Activated T-cell treated with anti-CD3 and anti-CD28 coated beads for 24 hours (primary cell): ENCODE measurements around the gene CXCR6.

Source experiments
- DNase-seq: peaks from one replicate; pipeline ENCODE4 v3.0.0-alpha.2; 2020; ENCODE audit warnings: low read depth

The CXCR6 gene

DNA sequence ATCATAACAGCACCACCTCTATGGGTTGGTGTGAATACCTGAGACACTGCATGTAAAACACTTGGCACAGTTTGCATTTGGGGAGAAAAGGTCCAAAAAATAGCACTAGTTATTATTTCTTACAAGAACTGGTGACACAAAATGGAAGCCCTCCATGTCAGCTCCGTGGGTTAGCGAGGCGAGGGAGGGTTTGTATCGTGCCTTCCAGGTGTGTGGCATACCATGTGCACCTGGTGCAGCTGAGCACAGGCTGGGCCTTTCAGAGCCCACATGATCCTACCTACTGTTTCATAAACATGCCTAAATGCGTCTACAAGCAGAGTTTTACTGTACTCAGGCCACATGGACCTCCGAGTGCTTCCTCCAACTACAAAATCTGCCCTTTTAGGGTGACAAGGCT, 5.6 kb downstream of the CXCR6 start:
- DNase-seq: no peak

DNA sequence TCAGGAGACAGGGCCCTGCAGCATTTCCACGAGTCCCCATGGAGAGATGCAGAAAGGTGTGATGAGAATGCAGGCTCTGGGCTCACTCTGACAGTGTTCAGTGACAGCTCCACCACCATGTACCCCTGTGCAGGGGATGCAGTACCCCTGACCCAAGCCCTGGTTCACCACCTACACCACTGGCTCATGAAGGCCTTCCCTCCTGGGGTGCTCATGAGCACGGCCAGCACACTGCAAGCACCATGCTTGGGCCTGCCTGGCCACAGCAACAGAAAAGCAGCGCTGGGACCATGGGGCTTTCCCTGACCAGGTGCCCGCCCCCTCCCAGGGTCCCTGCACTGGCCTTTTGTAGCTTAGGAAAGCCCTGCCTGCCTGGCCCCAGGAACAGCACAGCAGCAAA, 6.2 kb downstream of the CXCR6 start:
- DNase-seq: no peak

DNA sequence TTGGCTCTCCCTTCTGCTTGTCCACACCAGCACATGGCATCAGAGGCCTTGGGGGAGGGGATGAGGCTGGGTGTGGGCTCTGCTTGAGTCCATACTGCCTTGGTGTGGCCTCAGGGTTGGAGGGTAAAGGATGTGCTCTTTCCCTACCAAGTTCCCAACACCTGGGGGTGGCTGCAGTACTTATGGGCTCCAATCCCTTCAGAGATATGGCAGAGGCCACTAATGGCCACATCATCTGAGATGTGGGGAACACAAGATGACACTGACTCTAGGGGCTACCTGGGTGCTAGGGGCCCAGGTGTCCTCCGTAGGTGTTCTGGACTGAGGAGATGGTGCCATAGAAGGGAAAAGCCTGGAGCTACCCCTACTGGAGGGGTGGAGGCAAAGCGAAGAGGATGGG, 6.9 kb downstream of the CXCR6 start:
- DNase-seq: no peak

DNA sequence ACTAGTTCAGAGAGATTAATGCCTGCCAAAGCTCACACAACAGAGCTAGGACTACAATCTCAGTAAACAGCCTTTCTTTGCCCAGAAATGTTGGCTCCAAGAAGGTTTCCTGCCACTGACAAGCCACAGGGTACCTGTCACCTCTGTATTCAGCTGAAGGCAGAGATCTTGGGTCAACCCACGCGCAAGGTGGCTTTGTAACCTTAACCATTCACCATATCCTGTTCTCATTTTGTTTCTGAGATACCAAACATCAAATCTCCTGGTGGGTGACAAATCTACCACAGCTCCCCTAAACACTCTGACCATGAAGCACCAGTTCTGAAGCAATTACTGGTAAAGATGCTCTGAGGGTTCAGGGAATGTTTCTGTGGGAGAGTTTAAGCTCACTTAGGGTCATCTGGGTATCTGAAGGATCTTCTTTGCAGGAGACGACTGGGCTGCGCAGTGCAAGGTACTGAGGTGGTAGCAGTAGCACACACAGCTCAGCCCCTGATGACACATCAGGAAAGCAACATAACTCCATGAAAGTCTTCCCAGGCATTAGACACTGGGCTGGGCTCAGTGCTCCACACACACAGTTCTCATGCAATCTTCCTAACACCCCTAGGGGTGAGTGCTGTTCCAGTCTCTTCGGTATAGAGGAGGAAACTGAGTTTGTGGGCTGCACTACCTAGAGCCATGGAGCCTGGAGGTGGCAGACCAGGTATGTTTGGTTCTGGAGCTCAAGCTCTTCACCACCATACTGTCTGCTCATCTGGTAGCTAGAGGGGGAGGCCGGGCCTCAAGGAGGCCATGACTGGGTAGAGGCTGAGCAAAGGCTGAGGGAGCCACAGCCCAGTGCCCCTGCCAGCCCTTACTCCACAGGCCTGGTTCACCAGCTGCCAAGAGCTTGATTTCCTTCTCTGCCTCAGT, 7.7 kb downstream of the CXCR6 start:
- no peak for DNase-seq

DNA sequence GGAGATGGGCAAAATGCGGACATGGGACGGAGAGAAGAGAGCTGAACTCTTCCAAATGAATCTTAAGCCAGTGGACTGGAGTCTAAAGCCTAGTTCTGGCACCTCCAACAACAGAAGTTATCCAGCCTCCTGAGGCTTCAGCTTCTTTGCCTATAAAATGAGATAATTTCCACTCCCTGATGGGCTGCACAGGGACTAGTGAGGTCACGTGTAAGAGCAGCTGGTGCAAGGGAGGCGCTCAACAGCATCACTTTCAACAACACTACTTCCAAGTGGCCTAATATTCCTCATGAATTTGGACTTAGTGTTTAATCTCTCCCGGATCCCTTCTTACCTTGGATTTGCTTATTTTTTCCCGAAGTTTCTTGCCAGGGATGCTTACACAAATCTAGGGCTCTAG, 8.7 kb downstream of the CXCR6 start:
- no peak for DNase-seq

DNA sequence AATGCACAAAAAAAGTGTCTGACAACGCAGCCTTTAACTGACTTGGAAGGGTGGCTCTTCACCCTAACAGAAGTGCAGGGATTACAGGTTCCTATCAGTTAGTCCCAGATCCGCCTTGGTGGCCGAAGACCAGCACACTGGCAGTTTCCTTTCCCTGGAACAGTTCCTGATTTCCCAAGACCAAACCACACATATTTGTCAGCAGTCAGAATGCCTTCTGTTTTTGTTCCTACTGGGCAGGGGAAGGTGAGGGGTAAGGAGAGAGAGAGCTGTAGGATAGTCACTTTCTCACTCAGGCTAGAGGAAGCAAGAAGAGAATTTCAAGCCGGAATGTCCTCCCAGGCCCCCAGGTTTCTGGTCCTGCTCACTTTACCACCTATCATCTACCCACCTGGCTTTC, 9.2 kb downstream of the CXCR6 start:
- no peak for DNase-seq

DNA sequence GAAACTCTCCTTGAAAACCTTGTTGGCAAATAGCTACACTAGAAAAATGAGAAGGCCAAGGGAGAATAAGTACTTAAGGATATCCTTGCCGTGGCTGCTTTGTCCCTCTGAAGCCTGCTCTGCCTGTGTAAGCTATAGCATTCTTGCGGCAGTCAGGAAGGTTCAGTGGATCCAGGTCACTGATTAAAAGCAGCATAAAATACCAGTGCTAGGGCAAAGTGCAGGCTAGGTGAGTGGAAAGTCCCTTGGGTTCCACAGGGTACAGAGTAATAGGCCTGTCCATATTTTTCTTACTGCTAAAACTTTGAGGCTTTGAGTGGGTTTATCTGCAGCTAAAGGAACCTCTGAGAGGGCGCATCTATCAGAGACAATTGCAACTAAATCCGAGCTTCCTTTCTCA, 10.3 kb downstream of the CXCR6 start:
- no peak for DNase-seq

DNA sequence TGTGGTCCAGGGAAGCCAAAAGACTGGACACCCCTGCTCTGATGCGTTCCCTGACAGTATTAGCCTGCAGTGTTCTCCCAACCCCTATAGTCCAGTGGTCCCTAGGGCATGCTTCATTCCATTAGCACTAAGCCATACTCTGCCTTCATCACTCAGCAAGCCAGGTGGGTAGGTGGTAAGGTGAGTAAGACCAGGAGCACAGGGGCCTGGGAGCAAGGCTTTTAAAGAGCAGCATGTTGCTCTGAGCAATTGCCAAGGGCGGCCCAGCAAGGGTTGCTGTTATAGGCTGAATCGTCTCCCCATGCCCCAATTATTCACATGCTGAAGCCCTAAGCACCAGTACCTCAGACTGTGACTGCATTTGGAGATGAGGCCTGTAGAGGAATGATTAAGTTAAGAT, 11.0 kb downstream of the CXCR6 start:
- DNase-seq: no peak

DNA sequence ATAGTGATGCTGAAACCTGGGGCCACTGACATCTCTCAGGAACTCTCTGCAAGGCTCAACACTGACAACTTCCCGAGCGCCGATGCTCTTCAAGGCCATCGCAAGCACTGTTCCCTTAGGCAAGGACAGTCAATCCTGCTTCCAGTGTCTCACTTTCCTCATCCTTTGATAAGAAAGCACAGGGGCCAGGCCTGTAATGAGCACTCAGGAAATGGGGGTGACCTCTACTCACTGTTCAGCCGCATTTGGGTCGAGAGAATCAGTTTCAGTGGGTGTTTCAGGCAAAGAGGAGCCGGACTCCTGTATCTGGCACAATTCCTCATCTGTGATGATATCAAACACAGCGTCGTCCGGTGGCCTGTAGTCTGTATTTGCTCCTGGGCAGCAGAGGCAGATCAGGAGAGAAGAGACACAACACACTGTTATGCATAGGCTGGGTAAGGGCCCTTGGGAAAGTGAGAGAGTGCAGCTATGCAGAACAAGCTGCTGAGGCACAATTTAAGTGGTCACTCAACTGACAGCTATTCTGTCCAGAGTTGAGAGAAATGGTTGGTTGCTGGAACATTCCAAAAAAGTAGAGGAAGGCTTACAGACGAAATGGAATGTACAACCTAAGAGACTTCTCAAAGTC, 11.9 kb downstream of the CXCR6 start:
- DNase-seq: no peak

DNA sequence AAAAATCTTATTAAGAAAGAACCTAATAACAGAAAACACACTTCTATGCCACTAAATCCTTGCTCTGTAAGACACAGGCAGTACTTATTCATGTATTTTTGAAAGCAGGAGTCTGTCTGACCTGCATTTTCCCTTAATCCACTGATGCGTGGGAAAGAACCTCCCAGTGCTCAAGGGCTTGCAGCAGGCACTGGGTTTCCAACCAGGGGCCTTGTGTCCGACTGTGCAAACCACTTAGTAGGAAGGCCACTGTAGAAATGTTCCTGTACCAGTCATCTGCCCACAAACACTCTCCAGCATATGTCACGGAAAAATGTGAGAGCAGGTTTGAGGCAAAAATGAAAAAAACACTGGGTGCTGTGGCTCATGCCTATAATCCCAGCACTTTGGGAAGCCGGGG, 12.4 kb downstream of the CXCR6 start:
- no peak for DNase-seq

DNA sequence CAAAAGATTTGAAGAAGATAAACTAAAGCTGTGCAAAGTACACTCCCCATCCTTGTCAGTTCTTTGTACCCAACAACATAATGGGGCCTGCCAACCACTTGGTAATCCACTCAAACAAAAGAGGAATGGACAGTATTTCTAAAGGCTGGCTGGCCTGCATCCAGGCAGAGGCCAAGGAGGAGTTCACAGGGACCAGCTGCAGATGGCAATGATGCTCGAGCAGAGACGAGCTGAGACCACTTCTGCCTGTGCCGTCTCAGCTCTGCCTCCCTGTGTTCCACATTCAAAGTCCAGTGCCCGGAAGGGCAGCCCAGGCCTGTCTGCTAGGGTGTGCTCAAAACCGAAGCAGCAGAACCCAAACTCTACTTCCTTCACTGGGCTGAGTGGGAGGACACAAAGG, 14.3 kb downstream of the CXCR6 start:
- DNase-seq: no peak

DNA sequence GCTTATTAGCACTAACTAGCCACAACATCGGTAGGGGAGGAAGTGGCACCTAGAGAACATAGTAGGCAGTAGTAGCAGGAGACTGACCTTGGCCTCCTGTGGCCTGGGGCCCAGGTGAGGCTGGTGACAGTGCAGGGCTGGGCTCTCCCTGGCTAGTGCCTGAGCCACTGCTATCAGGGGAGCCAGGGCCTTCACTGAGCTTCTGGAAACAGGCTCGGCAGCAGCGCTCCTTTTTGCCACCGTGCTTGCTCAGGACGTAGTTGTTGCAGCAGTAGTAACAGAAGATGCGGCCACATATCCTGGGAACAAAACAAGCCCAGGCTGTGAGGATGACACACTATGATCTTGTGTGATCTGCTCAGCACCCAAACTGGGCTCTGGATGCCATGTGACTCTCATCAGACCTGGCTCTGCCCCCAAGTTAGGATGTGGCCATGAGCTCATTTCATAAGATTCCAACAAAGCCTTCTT, 15.1 kb downstream of the CXCR6 start:
- DNase-seq: no peak

DNA sequence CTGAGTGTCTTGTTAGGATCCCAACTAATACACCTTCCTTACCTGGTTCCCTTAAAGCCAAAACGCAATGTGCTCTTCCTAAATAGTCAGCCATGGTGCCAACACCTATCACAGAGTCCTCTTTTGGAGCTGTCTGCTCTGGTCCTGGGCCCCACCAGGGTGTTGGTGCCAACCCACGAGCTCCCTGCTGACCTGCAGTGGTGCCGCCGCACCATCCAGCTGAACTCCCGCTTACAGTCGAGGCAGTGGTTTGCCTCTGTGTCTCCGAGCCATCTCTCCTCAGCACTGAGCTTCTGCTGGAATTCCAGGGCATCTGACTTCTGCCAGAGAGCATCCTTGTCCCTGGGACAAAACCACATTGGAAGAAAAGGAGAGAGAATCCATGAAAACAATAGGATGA, 15.9 kb downstream of the CXCR6 start:
- no peak for DNase-seq

DNA sequence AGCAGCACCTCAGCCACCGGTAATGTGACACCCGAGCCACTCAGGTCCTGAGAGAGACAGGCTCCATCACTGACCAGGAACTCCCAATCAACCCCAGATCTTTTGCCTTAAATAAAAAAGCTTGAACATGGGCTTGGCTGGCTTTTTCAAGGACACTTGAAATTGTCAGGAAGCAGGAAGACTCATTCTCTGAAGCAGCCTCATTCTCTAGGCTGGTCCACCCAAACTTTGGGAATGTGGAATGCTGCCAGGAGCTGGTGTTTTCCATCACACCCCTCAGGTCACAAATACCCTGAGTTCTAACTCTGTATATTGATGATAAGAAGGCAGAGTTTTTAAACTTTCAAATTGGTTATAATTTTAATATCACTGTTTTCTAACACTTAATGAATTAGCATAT, 17.0 kb downstream of the CXCR6 start:
- DNase-seq: no peak

DNA sequence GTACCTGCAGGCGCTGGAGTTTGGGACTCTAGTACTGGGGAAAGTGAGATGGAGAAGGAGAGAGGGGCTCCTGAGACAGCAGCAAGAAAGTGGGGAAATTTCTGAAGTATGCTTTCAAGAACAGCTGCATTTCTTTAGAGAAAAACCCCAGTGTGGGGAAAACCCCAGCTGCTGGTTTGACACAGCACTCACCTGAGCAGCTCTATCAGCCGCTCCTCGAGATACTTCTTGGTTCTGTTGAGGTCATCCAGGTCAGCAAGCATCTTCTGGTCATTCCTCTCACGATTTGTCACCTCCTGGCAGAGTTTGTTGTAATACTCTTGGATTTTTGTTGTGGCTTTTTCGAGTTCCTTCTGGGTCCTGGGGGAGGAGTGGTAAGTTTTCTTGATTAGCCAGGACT, 18.8 kb downstream of the CXCR6 start:
- DNase-seq: no peak

DNA sequence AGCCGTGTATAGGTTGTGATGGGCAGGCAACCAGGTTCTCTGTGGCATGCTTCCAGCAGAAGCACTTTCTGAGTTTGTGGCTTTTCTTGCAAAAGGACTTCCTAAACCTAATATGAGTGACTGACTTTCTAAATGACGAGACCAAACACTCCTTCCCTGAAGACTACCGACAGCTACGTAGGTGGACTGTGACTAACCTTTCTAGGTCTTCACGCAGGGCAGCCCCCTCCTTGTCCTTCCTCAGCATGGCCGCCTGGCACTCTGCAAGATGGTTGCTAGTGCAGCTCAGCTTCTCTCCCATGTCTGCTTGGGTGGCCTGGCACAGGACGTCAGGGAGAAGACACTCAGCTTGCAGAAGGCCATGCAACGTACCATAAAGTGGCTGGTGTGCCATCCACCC, 20.9 kb downstream of the CXCR6 start:
- no peak for DNase-seq

DNA sequence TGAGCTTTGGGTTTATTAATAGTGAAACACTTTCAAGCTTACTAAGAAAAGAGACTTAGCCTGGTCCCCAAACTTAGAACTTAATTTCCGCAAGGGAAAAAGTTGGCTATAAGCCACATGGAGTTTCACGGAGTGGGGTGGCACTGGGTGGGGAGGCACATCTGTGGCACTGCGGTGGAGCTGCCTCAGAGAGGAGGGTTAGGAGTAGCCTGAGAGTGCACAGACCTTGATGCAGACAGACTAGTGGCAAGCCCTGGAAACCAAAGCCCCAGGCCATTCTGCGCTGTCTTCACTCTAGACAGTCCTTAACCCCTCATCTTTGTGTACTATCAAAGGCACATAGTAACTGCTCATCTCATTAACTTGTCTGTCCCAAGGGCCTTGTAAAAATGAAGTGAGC, 22.0 kb downstream of the CXCR6 start:
- DNase-seq: no peak

DNA sequence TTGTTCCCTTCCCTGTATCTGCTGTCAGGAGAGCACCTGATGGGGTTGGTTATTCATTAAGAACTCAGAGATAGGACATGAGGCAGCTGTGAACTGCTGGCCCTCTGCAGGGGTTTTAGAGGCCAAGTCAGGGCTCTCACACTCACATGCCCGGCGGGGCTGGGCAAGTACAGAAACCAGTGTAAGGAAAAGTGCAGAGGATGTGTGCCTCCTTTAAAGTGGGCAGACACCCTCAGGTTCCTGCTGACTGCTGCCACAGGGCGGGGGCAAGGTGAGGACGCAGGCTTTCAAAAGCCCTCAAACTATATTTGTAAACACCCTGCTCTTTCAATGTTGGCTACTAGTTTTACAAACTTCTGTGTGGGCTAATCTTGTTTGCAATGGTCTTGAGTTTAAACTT, 22.4 kb downstream of the CXCR6 start:
- DNase-seq: no peak

DNA sequence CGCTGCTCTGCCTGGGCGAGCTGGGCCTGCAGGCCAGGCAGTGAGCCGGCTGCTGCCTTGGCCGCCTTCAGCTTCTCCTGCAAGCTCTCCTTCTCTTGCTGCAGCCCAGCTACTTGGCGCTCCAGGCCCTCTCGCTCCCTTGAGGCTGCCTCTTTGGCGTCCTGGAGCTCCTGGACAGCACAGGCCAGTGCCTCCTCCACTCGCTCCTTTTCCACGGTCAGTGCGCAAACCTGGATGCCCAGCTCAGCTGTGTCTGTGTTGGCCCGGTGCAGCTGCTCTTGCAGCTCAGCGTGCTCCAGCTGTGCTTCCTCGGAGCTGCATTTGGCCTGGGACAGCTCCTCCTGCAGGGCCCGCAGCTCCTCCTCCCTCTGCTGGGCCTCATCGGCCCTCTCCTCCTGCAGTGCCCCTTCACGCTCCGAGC, 23.1 kb downstream of the CXCR6 start:
- DNase-seq: no peak

DNA sequence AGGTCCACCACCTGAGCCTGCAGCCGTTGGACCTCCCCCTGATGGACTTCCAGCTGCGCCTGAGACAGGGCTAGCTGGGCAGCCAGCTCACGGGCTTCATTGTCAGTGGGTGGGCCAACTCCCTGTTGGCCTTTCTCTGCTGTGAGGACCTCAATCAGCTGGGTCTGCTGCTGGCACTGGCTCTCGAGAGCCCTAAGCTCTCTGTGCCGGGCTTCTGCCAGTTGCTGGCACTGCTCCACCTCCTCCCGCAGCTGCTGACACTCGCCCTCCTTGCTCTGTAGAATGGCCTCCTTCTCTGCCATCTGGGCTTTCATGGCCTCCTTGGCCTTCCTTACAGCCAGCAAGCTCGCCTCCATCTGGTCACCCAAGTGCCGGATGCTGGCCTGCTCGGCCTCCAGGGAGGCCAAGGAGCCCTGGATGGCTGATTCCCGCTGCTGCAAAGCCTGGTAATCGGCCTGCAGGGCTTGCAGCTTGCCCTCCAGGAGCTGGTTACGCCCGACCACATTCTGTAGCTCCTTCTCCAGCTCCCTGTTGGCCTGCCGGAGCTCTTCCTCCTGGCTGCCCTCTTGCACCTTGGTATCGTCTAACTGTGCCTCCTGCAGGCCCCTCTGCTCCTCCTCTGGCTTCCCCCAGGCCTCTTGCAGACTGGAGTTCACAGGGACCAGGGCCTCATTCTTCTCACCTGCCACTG, 23.8 kb downstream of the CXCR6 start:
- no peak for DNase-seq

DNA sequence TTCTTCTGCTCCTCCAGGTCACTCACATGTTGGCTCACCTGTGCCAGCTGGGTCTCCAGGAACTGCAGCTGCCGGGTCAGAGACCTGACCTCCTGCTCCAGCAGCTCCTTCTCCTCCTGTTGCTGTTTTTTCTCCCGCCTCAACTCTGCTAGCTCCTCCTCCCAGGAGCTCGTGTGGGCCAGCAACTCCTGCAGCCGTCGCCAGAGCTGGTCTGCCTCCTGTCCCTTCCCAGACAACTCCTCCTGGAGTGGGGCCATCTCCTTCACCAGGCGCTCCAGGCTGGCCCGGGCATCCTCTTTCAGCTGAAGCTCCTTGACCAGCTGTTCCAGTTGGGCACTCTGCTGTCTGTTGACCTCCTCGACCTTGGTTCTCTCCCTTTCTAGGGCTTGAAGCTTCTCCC, 24.5 kb downstream of the CXCR6 start:
- no peak for DNase-seq

DNA sequence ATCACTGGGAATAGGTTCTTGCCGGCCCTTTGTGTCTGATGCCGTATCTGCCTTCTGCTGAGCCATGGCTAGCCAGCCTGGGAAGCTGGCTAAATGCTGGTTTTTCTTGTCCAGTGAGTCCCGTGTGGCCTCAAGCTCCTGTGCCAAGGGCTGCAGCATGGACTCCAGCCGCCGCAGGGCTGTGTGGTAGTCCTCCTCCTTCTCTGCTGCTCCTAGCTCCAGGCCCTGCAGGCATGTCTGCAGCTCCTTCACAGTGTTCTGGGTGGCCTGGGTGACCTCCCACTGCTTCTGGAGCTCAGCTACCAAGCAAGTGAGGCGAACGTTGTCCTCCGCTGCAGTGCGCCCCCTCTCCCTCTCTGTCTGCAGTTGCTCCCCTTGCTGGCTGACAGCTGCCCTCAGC, 24.9 kb downstream of the CXCR6 start:
- DNase-seq: no peak

DNA sequence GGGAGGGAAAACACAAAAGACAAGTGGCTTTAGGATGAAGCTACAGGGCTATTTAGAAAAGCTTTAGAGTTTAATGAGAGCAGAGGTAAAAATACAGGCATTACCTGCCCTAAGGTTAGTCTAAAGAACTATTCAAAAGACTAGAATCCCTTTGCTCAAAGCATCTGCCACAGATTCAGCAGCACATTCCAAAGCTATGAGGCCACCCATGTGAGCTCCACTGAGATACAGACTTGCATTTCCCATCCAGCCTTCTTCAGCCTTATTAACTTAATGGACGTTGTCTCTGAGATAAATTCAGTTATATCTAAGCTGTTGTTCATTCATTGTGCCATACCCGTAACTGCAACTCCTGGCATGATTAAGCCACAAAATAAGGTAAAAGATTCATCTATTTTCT, 25.4 kb downstream of the CXCR6 start:
- no peak for DNase-seq
